ENCODE measurements around the gene MRAP.

The MRAP gene

GRCh38 chr21:32278518-32279376 is 19.9 kb upstream of the MRAP start, which contains the start of gene MIS18A:
Gene MIS18A, minus strand, starts transcription at chr21:32279049. Its CDS starts 35 bp downstream, at chr21:32279014.
- peak; percentile 96 to 99 for DNase-seq
- TF ChIP-seq POLR2A (IDR thresholded peaks at IDR 0.05; ENCODE audit: low read length) (peak; percentile 78), GATA1 (IDR thresholded peaks at IDR 0.05; ENCODE audit: low read depth, low read length) (no peak)

- TF ChIP-seq POLR2A (IDR thresholded peaks at IDR 0.05; ENCODE audit: low read length) (no peak), GATA1 (IDR thresholded peaks at IDR 0.05; ENCODE audit: low read depth, low read length) (no peak)
- no peak for DNase-seq
Measured at GRCh38 chr21:32279377-32279680, 19.3 kb upstream of the MRAP start.

- no peak for TF ChIP-seq POLR2A (IDR thresholded peaks at IDR 0.05; ENCODE audit: low read length)
- no peak for TF ChIP-seq GATA1 (IDR thresholded peaks at IDR 0.05; ENCODE audit: low read depth, low read length)
- DNase-seq, result no peak
Measured at GRCh38 chr21:32281531-32281930, 17.1 kb upstream of the MRAP start.

- TF ChIP-seq GATA1 (IDR thresholded peaks at IDR 0.05; ENCODE audit: low read depth, low read length) (no peak), POLR2A (IDR thresholded peaks at IDR 0.05; ENCODE audit: low read length) (no peak)
Measured at GRCh38 chr21:32282992-32283391, 15.7 kb upstream of the MRAP start.

GRCh38 chr21:32285476-32285875 is 13.2 kb upstream of the MRAP start:
- TF ChIP-seq POLR2A (IDR thresholded peaks at IDR 0.05; ENCODE audit: low read length), result no peak
- TF ChIP-seq GATA1 (IDR thresholded peaks at IDR 0.05; ENCODE audit: low read depth, low read length), result no peak
- no peak for DNase-seq

More at GRCh38 chr21:32282992-32283391, 15.7 kb upstream of the MRAP start:
- DNase-seq, result peak in 1 of 2 experiments; percentile 9

GRCh38 chr21:32297449-32297848 is 1.2 kb upstream of the MRAP start:
- no peak for DNase-seq
- TF ChIP-seq POLR2A (IDR thresholded peaks at IDR 0.05; ENCODE audit: low read length) (no peak), GATA1 (IDR thresholded peaks at IDR 0.05; ENCODE audit: low read depth, low read length) (no peak)

- no peak for DNase-seq
- TF ChIP-seq POLR2A (IDR thresholded peaks at IDR 0.05; ENCODE audit: low read length) (no peak), GATA1 (IDR thresholded peaks at IDR 0.05; ENCODE audit: low read depth, low read length) (no peak)
Measured at GRCh38 chr21:32298148-32298559, 501 bp upstream of the MRAP start.

- no peak for TF ChIP-seq POLR2A (IDR thresholded peaks at IDR 0.05; ENCODE audit: low read length)
- TF ChIP-seq GATA1 (IDR thresholded peaks at IDR 0.05; ENCODE audit: low read depth, low read length), result no peak
- peak in 1 of 2 experiments; percentile 10 for DNase-seq
Measured at GRCh38 chr21:32299695-32300094, 1.0 kb downstream of the MRAP start.

GRCh38 chr21:32300117-32300681 is 1.5 kb downstream of the MRAP start:
- TF ChIP-seq POLR2A (IDR thresholded peaks at IDR 0.05; ENCODE audit: low read length), result no peak
- TF ChIP-seq GATA1 (IDR thresholded peaks at IDR 0.05; ENCODE audit: low read depth, low read length), result no peak
- DNase-seq, result peak in 1 of 2 experiments; percentile 9

GRCh38 chr21:32301596-32301995 is 2.9 kb downstream of the MRAP start:
- no peak for DNase-seq

GRCh38 chr21:32302560-32302959 is 3.9 kb downstream of the MRAP start:
- TF ChIP-seq POLR2A (IDR thresholded peaks at IDR 0.05; ENCODE audit: low read length), result no peak
- no peak for DNase-seq

More at GRCh38 chr21:32301596-32301995, 2.9 kb downstream of the MRAP start:
- TF ChIP-seq GATA1 (IDR thresholded peaks at IDR 0.05; ENCODE audit: low read depth, low read length) (no peak), POLR2A (IDR thresholded peaks at IDR 0.05; ENCODE audit: low read length) (no peak)

- DNase-seq, result no peak
- TF ChIP-seq POLR2A (IDR thresholded peaks at IDR 0.05; ENCODE audit: low read length), result no peak
- no peak for TF ChIP-seq GATA1 (IDR thresholded peaks at IDR 0.05; ENCODE audit: low read depth, low read length)
Measured at GRCh38 chr21:32303385-32303784, 4.7 kb downstream of the MRAP start.

- TF ChIP-seq POLR2A (IDR thresholded peaks at IDR 0.05; ENCODE audit: low read length) (no peak), GATA1 (IDR thresholded peaks at IDR 0.05; ENCODE audit: low read depth, low read length) (no peak)
- no peak for DNase-seq
Measured at GRCh38 chr21:32304998-32305397, 6.3 kb downstream of the MRAP start.

- DNase-seq, result peak; percentile 10 to 11
- no peak for TF ChIP-seq GATA1 (IDR thresholded peaks at IDR 0.05; ENCODE audit: low read depth, low read length)
- no peak for TF ChIP-seq POLR2A (IDR thresholded peaks at IDR 0.05; ENCODE audit: low read length)
Measured at GRCh38 chr21:32306021-32306780, 7.5 kb downstream of the MRAP start.
